ENCODE measurements around the gene LPP.

GRCh38 chr3:188860147-188860546 lies 706.2 kb downstream of the LPP start:
- no peak for TF ChIP-seq CTCF (IDR thresholded peaks at IDR 0.05; ENCODE audit: insufficient read depth, low read length)
- no peak for TF ChIP-seq POLR2AphosphoS5 (IDR thresholded peaks at IDR 0.05; ENCODE audit: low read depth)
